HUES48 (cell line): ENCODE measurements around the gene RBM19.
"Not testable (repeated sequence)": the region's sequence is repeated elsewhere in the genome, so short reads cannot be mapped to it uniquely, and the experiment has no call there.

Source experiments
- H3K27ac ChIP-seq: one replicate; pipeline ENCODE4 v1.7.0; 2013; ENCODE audit warnings: low read depth, low read length, inconsistent platforms
- H3K27me3 ChIP-seq: 2 replicates; pipeline ENCODE4 v1.6.1; 2013; ENCODE audit warnings: mild to moderate bottlenecking, low read length; ENCODE audit not compliant: control insufficient read depth, insufficient read depth
- H3K36me3 ChIP-seq: 2 replicates; pipeline ENCODE4 v1.6.1; 2013; ENCODE audit warnings: low read length; ENCODE audit not compliant: control insufficient read depth, insufficient read depth
- H3K4me1 ChIP-seq: 2 replicates; pipeline ENCODE4 v1.6.1; 2013; ENCODE audit warnings: mild to moderate bottlenecking, low read length; ENCODE audit not compliant: control insufficient read depth, insufficient read depth
- H3K4me3 ChIP-seq: 2 replicates; pipeline ENCODE4 v1.5.1; 2013; ENCODE audit warnings: mild to moderate bottlenecking, low read depth, low read length
- H3K9ac ChIP-seq: 2 replicates; pipeline ENCODE4 v1.6.1; 2013; ENCODE audit warnings: mild to moderate bottlenecking, low read depth, low read length, moderate library complexity
- H3K9me3 ChIP-seq: 2 replicates; pipeline ENCODE4 v1.6.1; 2013; ENCODE audit warnings: low read length; ENCODE audit not compliant: control insufficient read depth, insufficient read depth

The RBM19 gene

DNA sequence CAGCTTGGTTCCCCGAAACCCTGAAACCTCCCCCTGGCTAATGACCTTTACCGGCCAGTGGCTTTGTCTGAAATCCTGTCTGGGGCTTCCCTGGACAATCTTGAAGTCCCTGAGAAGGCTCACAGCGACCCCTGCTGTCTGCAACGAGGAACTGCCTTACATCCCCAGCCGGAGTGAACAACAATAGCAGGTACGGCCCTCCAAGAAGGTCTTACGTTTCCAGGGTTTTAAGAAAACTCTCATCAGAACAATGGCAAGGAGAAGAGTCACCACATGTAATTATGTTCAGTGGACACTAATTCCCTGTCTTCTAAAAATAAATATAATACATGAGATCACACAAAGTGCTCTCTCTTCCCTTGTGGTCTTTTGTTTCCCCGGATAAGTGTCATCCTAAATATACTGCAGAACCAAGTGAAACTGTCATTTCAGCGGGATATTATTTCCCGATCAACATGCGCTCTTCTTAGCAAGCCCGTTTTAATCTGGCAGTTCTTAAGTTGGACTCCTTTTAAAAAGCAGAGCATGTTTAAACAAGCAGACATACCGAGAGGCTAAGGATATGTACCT, 53.3 kb downstream of the RBM19 start:
- no peaks in the 10 kb centered on the region for H3K9me3 ChIP-seq
- peaks cover 9% of the 10 kb centered on the region for H3K4me1 ChIP-seq
- H3K36me3 ChIP-seq = peaks cover 84% of the 10 kb centered on the region
- H3K27me3 ChIP-seq = no peaks in the 10 kb centered on the region
- no peak overlapping the region for H3K4me3 ChIP-seq
- H3K9ac ChIP-seq = no peak overlapping the region
- H3K27ac ChIP-seq = peak overlapping the region; percentile 42

DNA sequence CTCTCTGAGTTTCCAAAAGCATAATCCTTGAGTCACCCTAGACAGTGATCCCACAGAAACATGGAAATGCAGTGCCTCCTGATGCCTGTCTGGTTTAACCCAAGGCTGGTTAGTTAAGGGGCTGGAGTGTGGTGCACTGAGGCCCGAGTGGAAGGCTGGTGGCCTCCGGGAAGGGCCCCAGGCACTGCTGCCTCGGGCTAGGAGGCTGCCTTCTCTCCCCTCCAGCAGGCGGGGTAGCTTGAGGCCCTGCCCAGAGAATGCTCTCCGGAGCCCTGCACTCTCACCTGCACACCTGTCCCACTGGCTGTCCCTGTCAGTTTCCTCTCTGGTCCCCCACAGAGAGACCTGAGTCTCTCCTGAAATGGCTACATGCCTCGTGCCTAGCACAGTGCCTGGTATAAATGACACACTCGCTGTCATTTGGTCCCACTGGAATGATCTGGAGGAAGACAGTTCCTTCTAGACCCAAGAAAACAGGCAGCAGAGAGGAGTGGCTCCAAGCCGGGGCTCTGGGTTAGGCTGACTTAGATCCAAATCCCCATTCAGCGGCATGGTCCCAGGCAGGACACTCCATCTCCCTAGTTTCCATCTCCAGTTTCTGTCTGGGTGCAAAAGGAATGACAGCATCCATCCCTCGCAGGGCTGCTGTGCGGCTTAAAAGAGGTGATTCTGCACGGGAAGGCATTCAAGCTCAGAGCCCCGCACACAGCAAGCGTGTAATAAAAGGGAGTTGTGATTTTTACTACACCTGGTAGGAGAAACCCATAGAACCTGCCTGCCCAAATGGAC, 54.0 kb downstream of the RBM19 start:
- Histone ChIP-seq H3K36me3 (peaks cover 82% of the 10 kb centered on the region), H3K27ac (no peak overlapping the region), H3K4me3 (no peak overlapping the region), H3K4me1 (peaks cover 9% of the 10 kb centered on the region), H3K9me3 (no peaks in the 10 kb centered on the region), H3K27me3 (no peaks in the 10 kb centered on the region), H3K9ac (no peak overlapping the region)

DNA sequence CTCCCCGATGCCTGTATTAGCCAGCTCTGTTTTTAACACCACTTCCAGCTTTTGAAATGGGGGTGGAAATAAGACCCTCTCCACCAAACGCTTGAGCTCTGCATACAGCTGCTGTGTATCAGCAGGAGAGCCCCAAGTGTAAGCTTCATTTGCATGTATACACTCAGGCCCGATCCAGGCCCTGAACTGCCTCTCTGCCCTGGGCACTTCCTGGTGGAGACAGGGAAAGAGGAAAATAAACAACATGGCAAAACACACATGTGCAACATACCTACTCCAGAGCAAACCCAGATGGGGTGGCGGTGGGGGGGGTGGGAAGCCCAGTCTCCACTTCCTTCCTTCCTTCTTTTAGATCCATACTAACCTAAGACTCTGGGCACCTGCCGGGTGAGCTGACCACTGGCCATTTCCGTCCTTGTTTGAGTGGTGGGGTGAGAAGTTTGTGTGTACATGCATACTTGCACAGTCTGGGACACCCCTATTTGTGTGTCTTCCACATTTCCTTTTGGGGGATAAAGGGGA, 55.3 kb downstream of the RBM19 start:
- Histone ChIP-seq H3K27ac (no peak overlapping the region), H3K27me3 (no peaks in the 10 kb centered on the region), H3K9ac (no peak overlapping the region), H3K4me1 (peaks cover 9% of the 10 kb centered on the region), H3K9me3 (no peaks in the 10 kb centered on the region), H3K36me3 (peaks cover 80% of the 10 kb centered on the region), H3K4me3 (no peak overlapping the region)

DNA sequence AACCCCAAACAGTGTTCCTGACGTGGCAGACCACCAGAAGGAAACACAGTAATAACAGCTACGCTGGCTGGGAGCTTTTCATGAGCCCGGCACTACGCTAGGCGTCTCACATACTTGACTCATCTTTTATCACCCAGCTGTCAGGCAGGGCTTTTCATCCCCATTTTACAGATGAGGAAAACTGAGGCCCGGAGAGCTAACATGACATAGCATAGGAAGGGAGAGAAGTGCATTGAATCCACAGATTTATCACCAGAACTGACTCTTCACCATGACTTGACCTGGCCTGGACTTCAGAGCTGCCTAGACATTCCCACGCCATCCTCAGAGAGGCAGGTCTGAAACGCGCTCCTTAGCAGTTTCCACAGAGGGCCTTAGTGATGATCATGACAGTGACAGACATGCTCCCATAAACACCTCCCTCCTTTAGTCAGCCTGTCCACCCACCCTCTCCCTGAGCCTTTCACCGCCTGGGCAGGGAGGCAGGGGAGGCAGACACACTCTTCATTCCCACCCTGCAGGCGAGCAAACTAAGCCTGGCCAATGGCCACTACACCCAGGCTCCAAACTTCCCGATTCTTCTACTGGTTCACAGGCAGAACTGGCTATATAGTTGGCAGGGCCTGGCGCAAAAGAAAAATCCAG, 56.2 kb downstream of the RBM19 start:
- Histone ChIP-seq H3K9ac (no peak overlapping the region), H3K4me3 (no peak overlapping the region), H3K9me3 (no peaks in the 10 kb centered on the region), H3K36me3 (peaks cover 71% of the 10 kb centered on the region), H3K27ac (no peak overlapping the region), H3K4me1 (peaks cover 9% of the 10 kb centered on the region), H3K27me3 (no peaks in the 10 kb centered on the region)

DNA sequence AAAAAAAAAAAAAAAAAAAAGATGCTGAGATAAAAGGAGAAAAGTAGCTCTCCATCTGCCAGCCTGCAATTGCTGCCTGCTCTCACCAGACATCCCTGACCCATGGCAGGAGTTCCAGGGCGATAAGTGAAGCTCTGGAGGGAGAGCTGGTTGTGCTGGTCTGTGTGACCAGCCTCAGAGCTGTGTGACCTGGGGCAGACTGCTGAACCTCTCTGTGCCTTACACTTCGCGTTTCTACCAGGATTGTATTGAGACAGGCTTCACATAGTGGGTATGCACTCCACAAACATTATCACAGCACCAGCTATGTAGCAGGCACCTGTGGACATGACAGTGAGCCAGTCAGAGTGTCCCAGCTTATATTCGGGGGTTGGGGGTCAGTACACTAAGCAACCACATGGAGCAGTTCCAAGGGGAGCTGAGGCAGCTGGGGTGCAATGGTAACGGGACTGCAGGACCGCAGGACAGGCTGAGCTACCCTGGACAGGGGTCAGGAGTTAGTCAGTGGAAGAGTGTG, 57.5 kb downstream of the RBM19 start:
- no peaks in the 10 kb centered on the region for H3K27me3 ChIP-seq
- H3K4me1 ChIP-seq = peaks cover 9% of the 10 kb centered on the region
- no peak overlapping the region for H3K9ac ChIP-seq
- no peak overlapping the region for H3K4me3 ChIP-seq
- H3K36me3 ChIP-seq = peaks cover 67% of the 10 kb centered on the region
- no peaks in the 10 kb centered on the region for H3K9me3 ChIP-seq
- H3K27ac ChIP-seq = no peak overlapping the region

DNA sequence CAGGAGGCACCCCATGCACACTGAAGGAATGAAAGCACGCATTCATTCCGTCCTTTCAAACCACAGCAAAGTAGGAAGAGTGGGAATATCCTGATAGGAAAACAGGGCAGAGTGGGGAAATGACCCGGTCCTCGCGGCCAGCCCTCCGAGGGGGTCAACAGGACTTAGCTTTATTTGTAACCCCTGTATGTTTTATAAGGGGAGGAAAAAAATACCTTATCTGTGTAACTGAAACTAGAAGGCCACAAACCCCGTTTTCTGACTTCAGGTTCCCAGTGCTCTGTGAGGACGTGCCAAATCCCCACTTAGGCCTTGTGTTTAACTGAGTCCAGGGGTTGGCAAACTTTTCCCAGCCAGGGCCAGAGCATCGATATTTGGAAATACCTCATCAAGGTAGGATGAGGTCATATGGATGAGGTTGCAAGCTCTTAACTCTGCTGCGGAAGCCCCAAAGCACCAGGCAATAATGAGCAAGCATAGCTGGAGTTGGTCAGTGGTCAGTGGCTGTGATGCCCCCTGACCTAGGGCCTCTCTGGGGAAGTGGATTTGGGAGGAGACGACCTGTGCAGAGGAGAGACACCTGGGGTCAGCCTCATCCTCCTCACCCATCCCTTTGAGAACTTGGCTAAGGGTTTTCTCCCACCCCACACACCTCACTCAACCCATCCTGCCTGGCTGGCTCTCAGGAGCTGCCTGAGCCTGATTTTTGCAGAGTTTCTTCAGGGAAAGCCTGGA, 58.5 kb downstream of the RBM19 start:
- peaks cover 72% of the 10 kb centered on the region for H3K36me3 ChIP-seq
- H3K4me3 ChIP-seq = no peak overlapping the region
- no peak overlapping the region for H3K9ac ChIP-seq
- no peak overlapping the region for H3K27ac ChIP-seq
- H3K27me3 ChIP-seq = no peaks in the 10 kb centered on the region
- H3K4me1 ChIP-seq = no peaks in the 10 kb centered on the region
- H3K9me3 ChIP-seq = no peaks in the 10 kb centered on the region

DNA sequence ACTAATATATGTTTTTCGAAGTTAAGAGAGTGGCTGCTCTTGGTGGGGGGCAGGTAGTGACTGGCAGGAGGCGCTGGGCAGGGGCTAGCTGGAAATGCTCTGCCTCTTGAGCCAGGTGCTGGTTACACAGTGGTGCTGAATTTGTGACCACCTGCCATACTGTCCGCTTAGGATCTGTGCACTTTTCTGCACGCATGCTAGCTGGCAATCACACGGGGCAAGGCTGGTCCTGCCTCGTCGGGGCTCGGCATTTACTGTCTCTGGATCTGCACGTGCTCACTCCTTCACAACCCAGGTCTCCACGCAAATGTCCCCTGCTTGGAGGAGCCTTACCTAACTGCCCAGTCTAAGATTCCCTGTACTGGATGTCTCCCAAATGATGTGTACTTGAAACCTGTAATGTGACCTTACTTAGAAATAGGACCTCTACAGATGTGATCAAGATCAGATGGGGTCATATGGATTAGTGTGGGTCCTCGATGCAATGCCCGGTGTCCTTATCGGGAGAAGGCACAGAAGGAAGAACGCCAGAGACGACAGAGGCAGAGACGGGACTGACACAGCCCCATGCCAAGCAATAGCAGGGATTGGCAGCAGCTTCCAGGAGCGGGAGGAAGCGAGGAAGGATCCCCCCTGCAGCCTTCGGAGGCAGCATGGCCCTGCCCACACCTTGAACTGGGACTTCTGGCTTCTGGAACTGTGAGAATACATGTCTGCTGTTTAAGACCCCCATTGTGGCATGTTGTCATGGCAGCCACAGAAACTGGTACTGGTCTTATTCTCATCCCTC, 59.5 kb downstream of the RBM19 start:
- Histone ChIP-seq H3K27ac (no peak overlapping the region), H3K27me3 (no peaks in the 10 kb centered on the region), H3K36me3 (peaks cover 65% of the 10 kb centered on the region), H3K4me3 (no peak overlapping the region), H3K9ac (no peak overlapping the region), H3K9me3 (no peaks in the 10 kb centered on the region), H3K4me1 (no peaks in the 10 kb centered on the region)

DNA sequence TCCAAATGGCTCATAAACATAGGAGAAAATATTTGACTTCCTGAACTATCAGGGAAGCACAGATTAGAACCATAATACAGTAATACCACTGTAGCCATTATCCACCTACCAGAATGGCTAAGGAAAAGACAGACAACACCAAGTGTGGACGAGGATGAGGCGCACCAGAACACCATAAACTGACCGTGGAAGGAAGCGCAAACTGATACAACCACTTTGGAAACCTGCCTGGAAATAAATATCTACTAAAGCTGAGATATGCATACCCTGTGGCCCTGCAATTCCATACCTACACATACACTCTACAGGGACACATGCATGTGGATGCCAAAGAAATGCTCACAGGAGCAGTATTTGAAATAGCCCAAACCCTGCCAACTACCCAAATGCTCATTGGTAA, 60.3 kb downstream of the RBM19 start:
- peaks cover 57% of the 10 kb centered on the region for H3K36me3 ChIP-seq
- no peaks in the 10 kb centered on the region for H3K27me3 ChIP-seq
- H3K4me3 ChIP-seq = no peak overlapping the region
- no peak overlapping the region for H3K27ac ChIP-seq
- H3K9ac ChIP-seq = no peak overlapping the region
- no peaks in the 10 kb centered on the region for H3K4me1 ChIP-seq
- H3K9me3 ChIP-seq = no peaks in the 10 kb centered on the region

DNA sequence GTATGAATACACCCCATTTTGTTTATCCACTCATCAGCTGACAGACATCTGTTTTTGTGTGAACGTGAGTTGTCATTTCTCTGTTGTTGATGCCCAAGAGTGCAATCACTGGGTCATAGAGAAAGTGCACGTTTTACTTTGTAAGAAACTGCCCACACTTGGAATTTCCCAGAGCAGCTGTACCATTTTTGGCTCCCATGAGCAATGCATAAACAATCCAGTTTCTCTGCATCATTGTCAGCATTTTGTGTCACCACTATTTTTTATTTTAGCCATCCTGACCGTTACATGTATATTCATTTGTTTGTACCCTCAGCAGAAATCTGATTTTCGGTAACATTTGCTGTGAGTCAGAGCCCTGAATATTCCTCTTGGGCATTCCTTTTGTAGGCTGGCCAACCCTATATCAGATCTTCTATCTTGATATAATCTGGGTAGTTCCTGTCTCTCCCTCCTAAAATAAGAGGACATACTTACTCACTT, 62.7 kb downstream of the RBM19 start:
- H3K9ac ChIP-seq = no peak overlapping the region
- H3K27ac ChIP-seq = no peak overlapping the region
- H3K36me3 ChIP-seq = peaks cover 36% of the 10 kb centered on the region; the same call in 1 of the 2 replicates
- H3K4me1 ChIP-seq = peaks cover 10% of the 10 kb centered on the region; the same call in 1 of the 2 replicates
- H3K9me3 ChIP-seq = no peaks in the 10 kb centered on the region
- no peaks in the 10 kb centered on the region for H3K27me3 ChIP-seq
- no peak overlapping the region for H3K4me3 ChIP-seq

DNA sequence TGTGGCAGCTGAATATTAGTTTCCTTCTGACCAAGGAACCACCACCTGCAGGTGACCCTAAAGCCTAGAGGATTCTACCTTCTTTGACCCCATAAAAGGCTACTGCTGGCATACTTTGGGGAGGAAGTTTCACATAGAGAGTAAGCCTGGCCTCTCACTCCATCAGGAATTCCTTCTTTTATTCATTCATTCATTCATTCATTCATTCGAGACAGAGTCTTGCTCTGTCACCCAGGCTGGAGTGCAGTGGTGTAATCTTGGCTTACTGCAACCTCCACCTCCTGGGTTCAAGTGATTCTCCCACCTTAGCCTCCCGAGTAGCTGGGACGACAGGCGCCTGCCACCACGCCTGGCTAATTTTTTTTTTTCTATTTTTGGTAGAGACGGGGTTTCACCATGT, 64.8 kb downstream of the RBM19 start:
- not testable (repeated sequence) for H3K27ac ChIP-seq, H3K9me3 ChIP-seq, H3K4me3 ChIP-seq, H3K27me3 ChIP-seq, H3K9ac ChIP-seq
- Histone ChIP-seq H3K36me3 (peaks cover 25% of the 10 kb centered on the region; the same call in 1 of the 2 replicates), H3K4me1 (peaks cover 12% of the 10 kb centered on the region; the same call in 1 of the 2 replicates)
